ENCODE measurements around the gene VEGFD.

- TF ChIP-seq, protein P1, sequence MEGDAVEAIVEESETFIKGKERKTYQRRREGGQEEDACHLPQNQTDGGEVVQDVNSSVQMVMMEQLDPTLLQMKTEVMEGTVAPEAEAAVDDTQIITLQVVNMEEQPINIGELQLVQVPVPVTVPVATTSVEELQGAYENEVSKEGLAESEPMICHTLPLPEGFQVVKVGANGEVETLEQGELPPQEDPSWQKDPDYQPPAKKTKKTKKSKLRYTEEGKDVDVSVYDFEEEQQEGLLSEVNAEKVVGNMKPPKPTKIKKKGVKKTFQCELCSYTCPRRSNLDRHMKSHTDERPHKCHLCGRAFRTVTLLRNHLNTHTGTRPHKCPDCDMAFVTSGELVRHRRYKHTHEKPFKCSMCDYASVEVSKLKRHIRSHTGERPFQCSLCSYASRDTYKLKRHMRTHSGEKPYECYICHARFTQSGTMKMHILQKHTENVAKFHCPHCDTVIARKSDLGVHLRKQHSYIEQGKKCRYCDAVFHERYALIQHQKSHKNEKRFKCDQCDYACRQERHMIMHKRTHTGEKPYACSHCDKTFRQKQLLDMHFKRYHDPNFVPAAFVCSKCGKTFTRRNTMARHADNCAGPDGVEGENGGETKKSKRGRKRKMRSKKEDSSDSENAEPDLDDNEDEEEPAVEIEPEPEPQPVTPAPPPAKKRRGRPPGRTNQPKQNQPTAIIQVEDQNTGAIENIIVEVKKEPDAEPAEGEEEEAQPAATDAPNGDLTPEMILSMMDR (IDR thresholded peaks at IDR 0.05; ENCODE audit: extremely low read depth in 1 of 2, insufficient read depth in 1 of 2, low read depth in 1 of 2, low read length in 2 of 2): no peak
- no peak for TF ChIP-seq POLR2A (IDR thresholded peaks at IDR 0.05; ENCODE audit: low read depth, low read length)
- TF ChIP-seq, protein P2, sequence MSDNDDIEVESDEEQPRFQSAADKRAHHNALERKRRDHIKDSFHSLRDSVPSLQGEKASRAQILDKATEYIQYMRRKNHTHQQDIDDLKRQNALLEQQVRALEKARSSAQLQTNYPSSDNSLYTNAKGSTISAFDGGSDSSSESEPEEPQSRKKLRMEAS (IDR thresholded peaks at IDR 0.05; ENCODE audit: insufficient read depth, insufficient read length): no peak
Measured at GRCh38 chrX:15315509-15315908, 68.7 kb downstream of the VEGFD start, which contains the start of gene ASB11.
